Forelimb muscle (tissue), 1 donor: ENCODE data around the gene SYNPO. TPM values are rescaled to one million over a fixed set of nuclear protein-coding genes. Genes with fewer than 3 reads are reported as not detected.

Source experiments
- DNase-seq: peaks from one replicate; pipeline ENCODE4 v3.0.0-alpha.2; 2013; ENCODE audit warnings: low read depth
- polyA plus RNA-seq: library from polyadenylated mRNA; unstranded; fragments of 120-200 nt; gene quantifications from one replicate; pipeline ENCODE4 v1.2.1, GENCODE V29; 2013; ENCODE audit not compliant: insufficient read length

Gene SYNPO
- polyA plus RNA-seq, 1 donor, result 32.3 TPM

GRCh38 chr5:150689120-150689519 is 48.7 kb downstream of the SYNPO start:
- no peak for DNase-seq

GRCh38 chr5:150690760-150691159 is 50.3 kb downstream of the SYNPO start:
- DNase-seq, result no peak

- no peak for DNase-seq
These were observed 51.8 kb downstream of the SYNPO start for GRCh38 chr5:150692276-150692675.

- DNase-seq, result no peak
These were observed 54.2 kb downstream of the SYNPO start for GRCh38 chr5:150694612-150695011.

- DNase-seq, result no peak
These were observed 59.8 kb downstream of the SYNPO start for GRCh38 chr5:150700246-150700593.

- DNase-seq, result peak; percentile 82
These were observed 60.3 kb downstream of the SYNPO start, which contains the start of gene RBM22 for GRCh38 chr5:150700594-150701377. Gene RBM22 (minus strand): TSS chr5:150701062. CDS start chr5:150700985, 77 bp downstream.

- no peak for DNase-seq
These were observed 63.3 kb downstream of the SYNPO start for GRCh38 chr5:150703762-150704161.

GRCh38 chr5:150706776-150707390 is 66.4 kb downstream of the SYNPO start:
- no peak for DNase-seq

Other genes with a start within 250 kb of the SYNPO start
- 75.3 TPM for gene CD74, start 227.8 kb upstream of the SYNPO start, polyA plus RNA-seq
- 3,181 TPM for gene RPS14, start 190.9 kb upstream of the SYNPO start, polyA plus RNA-seq
- gene NDST1, start 132.5 kb upstream of the SYNPO start, polyA plus RNA-seq, result 46.9 TPM
- 13.7 TPM for gene MYOZ3, start 20.6 kb downstream of the SYNPO start, polyA plus RNA-seq
- gene RBM22, start 60.4 kb downstream of the SYNPO start, polyA plus RNA-seq, result 42.0 TPM
- gene DCTN4, start 118.4 kb downstream of the SYNPO start, polyA plus RNA-seq, result 40.4 TPM
- gene SMIM3, start 138.1 kb downstream of the SYNPO start, polyA plus RNA-seq, result 7.0 TPM
- gene IRGM, start 205.9 kb downstream of the SYNPO start, polyA plus RNA-seq, result not detected